GM12801 (cell line): ENCODE measurements around the gene USP33.

Source experiments
- CTCF ChIP-seq: IDR thresholded peaks from one replicate; pipeline ENCODE4 v1.5.1; 2011; ENCODE audit warnings: control low read depth; ENCODE audit not compliant: insufficient read length; ENCODE audit errors: extremely low read depth

USP33 gene

GRCh38 chr1:77686796-77687518, 72.7 kb downstream of the USP33 start:
- TF ChIP-seq CTCF: no peak

DNA sequence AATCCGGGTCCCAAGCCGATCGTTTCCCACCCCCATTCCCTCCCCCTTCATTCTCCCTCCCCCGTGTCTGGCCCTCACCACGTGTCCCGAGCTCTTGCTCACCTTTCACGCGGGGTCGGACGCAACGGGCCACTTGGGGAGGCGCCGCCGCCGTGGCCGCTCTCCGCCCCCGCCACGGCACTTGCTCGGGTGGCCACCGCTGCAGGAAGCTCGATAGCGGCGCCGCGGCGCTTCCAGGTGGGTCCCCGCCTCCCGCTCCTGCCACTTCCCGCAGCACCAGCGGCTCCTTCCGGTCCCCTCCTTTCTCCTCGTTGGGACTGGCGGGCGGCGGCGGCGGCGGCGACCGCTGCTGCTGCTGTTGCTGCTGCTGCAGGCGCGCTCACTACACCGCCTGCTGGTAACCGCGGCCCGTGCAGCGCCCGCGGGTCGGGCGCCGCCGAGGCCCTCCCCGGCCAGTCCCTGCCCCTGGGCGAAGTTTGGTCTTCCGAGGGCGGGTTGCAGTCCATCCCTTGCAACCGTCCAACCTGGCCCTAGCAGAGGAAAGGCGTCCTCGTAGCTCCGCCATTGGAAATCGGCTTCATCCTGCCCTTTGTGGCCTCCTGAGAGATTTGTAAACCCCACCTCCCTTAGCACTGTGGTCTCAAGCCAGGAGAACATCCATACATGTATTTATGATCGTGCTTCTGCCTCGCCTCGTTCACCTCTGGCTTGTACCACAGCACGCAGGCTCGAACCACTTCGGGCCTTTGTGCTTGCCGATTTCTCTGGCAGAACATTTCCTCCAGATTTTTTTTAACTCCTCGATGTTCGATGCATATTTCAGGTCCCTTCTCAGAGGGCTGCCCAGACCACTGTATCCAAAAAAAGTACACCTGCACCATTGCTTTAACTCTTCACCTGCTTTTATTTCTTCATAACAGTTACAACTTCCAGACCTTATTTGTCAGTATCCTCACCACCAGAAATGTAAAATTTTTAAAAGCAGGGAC, 76.2 kb downstream of the USP33 start:
- TF ChIP-seq CTCF: no peak

DNA sequence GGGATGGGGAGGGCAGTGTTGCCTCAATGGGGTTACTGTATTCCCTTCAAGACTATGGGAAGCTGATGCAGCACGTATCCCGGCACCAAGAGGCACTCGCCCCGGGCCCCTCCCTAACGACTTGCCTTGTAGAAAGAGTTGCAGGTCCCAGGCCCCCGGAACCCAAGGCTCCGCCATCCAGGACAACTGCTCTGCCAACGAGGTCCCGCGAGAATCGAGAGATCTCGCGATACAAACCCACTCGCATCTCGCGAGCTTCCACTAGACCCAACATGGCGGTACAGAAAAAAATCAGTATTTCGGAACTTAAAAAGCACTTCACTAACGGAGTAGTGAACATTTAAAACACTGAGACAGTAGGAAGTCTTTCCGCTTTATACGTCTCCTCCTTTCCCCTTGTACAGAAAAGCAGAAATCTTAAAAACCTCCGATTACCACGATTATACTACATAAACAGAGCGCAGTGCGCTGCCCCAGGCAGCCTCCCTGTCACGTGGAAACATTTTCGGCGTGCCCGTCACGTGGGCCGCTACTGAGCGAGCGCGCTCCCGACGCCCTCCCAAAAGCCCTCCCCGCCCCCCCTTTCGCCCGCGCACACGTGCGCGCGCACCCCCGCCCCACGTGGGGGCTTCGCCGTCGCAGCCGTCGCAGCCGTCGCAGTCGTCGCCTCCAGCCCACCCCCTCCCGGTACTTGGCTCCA, 77.0 kb downstream of the USP33 start, which contains the start of gene ZZZ3:
TSS of gene ZZZ3 (minus strand) at position 199 of the 700 bp plus-strand sequence. CDS start 49,304 bp downstream, outside the sequence.
- no peak for TF ChIP-seq CTCF

GRCh38 chr1:77680173-77680572, 79.5 kb downstream of the USP33 start:
- TF ChIP-seq CTCF: no peak

GRCh38 chr1:77678660-77679610, 80.7 kb downstream of the USP33 start:
- no peak for TF ChIP-seq CTCF

DNA sequence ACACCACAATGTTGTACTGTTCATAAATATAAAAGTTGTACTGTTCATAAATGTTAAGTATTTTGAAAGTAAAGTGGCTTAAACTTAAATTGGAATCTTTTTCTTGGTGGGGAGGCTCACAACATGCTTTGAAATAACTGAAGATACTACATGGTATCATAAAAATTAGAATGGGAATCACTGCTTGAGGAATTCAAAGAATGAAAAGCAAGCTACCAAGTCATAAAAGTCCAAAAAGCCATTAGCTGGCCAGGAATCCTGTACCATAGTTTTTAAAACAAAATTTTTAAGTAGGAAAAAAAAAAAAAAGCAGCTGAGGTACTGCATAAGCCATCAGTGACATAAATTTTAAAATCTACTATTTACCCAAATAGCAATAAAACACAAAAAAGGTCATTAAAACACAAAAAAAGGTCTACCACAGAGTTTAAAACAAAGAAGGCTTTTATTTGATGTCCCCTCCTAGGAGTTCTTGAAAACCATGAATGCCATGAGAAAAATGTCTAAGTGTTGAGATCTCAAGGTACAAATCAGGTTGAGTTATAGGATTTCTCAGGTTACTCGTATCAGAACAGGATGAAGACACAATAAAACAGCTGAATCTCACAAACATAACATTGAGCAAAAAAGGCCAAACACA, 85.8 kb downstream of the USP33 start:
- TF ChIP-seq CTCF: no peak
